Right lobe of liver (tissue), 4 donors: ENCODE measurements around the gene SNTA1.

ENCODE experiments used
- CTCF ChIP-seq, 4 donors: fragments of 200-600 bp in 3 of 4; fragments of 450-650 bp in 1 of 4; IDR thresholded peaks; one replicate each; pipeline versions ENCODE4 v1.5.1 to v1.8.0; 2016 to 2022; ENCODE audit warnings: antibody characterized with exemption in 4 of 4, mild to moderate bottlenecking in 2 of 4
- POLR2A ChIP-seq: fragments of 450-650 bp; IDR thresholded peaks from one replicate; pipeline ENCODE4 v1.6.1; 2017; ENCODE audit warnings: antibody characterized with exemption, mild to moderate bottlenecking
- donor health status: DM: no; HTN: no; CAD: no.
- donor health status: DM: no; HTN: no; CAD: no.
- donor health status: DM: no; HTN: yes; CAD: no.

GRCh38 chr20:33407251-33407650 is 36.3 kb downstream of the SNTA1 start:
- no peak for TF ChIP-seq CTCF (IDR thresholded peaks at IDR 0.05)
- no peak for TF ChIP-seq POLR2A
